Raji (cell line): ENCODE data around the gene C1orf159.

Source experiments
- POLR2A ChIP-seq: IDR thresholded peaks from 2 replicates; pipeline ENCODE4 v1.6.1; 2011; ENCODE audit warnings: low read depth, low read length, control low read depth; ENCODE audit not compliant: insufficient read depth

Gene C1orf159

GRCh38 chr1:1045129-1045528 is 70.8 kb downstream of the C1orf159 start:
- no peak for TF ChIP-seq POLR2A

DNA sequence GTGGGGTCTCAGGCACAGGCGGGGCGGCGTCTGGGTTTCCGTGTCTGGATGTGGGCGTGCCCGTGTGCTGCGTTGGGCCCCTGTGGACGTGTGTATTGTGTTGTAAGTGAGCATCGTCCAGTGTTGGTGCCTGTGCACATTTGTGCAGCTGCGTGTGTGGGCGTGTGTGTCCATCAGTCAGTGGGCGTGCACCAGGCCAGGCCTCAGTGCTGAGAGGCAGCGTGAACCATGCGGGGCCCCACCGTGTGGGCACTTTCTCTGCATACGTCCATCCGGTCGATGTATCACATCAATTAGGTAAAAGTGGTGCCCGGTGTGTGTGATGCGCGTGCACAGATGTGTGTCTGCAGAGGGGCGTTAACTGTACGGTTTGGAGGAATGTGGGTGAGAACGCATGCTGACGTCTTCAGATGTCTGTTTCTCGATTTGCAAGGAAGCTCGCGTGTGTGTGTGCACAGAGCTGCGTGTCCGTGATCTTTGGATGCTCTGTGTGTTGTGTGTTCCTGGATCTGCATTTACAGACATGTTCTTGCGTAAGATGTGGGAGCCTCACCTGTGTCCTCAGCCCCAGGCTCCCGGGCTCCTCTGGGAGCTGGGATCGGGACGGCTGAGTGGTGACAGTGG is 71.3 kb downstream of the C1orf159 start:
- no peak for TF ChIP-seq POLR2A

DNA sequence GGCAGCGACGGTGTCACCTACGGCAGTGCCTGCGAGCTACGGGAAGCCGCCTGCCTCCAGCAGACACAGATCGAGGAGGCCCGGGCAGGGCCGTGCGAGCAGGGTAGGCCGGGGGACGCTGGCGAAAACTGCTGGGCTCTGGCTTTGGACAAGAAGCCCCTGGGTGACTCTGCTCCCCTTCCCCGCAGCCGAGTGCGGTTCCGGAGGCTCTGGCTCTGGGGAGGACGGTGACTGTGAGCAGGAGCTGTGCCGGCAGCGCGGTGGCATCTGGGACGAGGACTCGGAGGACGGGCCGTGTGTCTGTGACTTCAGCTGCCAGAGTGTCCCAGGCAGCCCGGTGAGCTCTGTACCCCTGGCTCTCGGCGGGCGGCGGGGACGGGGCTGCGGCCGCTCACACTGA is 72.0 kb downstream of the C1orf159 start:
- TF ChIP-seq POLR2A = no peak

DNA sequence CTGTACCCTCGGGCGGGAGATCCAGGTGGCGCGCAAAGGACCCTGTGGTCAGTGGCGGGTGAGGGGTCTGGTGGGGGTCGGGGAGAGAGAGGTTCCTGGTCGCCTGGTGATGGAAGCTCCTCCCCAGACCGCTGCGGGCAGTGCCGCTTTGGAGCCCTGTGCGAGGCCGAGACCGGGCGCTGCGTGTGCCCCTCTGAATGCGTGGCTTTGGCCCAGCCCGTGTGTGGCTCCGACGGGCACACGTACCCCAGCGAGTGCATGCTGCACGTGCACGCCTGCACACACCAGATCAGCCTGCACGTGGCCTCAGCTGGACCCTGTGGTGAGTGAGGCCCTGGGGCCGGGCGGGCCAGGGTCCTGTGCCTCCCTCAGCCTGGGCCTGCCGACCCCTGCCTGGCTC is 72.5 kb downstream of the C1orf159 start:
- no peak for TF ChIP-seq POLR2A

DNA sequence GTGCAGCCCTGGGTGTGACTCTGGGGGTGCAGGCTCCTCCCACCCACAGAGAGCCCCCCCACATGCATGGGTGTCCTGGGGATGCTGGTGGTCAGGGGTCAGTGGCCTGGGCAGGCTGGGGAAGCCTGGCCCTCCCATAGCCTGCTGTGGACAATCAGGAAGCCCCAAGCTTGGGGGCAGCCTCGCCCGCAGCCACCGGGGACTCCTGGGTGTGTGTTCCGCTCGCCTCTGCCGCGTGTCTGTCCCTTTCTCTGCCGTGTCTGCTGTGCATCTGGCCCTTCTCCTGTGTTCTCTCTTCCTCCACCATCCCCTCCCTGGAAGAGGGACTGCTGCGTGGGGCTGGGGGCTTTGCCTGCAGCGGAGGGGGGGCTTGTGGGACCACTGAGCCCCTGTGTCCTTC is 73.1 kb downstream of the C1orf159 start:
- no peak for TF ChIP-seq POLR2A

GRCh38 chr1:1041873-1042272 is 74.0 kb downstream of the C1orf159 start:
- no peak for TF ChIP-seq POLR2A

DNA sequence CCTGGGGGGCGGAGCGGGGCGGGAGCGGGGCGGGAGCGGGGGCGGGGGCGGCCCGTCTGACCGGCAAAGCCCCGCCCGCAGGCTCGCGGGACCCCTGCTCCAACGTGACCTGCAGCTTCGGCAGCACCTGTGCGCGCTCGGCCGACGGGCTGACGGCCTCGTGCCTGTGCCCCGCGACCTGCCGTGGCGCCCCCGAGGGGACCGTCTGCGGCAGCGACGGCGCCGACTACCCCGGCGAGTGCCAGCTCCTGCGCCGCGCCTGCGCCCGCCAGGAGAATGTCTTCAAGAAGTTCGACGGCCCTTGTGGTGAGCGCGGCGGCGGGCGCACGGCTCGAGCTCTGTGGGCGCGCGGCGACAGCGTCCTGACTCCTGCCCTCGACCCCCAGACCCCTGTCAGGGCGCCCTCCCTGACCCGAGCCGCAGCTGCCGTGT is 74.8 kb downstream of the C1orf159 start:
- no peak for TF ChIP-seq POLR2A

DNA sequence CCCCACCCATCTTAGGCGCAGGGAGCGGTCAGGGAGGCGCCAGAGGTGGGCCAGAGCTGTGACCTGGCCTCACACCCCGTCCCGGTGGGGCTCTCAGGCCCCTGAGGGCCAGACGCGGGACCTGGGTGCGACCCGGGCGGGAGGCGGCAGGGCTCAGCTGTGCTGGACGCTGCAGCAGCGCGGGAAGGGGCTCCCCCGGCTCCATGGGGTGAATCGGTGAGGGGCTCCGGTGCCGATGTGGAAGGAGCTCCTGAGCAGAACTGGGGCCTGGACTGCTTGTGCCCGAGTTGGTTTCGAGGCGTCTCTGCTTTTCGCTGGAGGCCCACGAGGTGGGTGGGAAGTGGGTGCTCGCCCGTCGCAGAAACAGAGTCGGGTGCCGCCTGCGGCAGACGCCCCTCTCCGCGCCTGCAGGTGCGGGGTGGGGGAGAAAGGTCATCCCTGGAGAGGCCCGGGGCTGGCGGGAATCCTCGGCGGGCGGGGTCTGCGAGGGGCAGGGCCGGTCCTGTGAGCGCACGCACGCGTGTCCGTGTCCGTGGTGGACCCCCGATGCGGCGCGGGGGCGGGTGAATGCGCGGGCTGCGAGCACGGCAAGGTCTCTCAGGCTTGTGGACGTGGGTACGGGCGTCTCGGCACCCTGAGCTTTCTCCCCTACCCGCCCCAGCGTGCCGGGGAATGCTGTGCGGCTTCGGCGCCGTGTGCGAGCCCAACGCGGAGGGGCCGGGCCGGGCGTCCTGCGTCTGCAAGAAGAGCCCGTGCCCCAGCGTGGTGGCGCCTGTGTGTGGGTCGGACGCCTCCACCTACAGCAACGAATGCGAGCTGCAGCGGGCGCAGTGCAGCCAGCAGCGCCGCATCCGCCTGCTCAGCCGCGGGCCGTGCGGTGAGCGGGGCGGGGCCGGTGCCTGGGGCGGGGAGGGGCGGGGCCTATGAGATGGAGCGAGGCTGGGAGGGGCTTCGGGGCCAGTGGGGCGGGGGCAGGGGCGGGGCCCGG is 75.6 kb downstream of the C1orf159 start:
- no peak for TF ChIP-seq POLR2A

- TF ChIP-seq POLR2A = no peak
These were observed 76.6 kb downstream of the C1orf159 start for GRCh38 chr1:1039145-1039910.

- no peak for TF ChIP-seq POLR2A
These were observed 77.2 kb downstream of the C1orf159 start for GRCh38 chr1:1038694-1039093.

DNA sequence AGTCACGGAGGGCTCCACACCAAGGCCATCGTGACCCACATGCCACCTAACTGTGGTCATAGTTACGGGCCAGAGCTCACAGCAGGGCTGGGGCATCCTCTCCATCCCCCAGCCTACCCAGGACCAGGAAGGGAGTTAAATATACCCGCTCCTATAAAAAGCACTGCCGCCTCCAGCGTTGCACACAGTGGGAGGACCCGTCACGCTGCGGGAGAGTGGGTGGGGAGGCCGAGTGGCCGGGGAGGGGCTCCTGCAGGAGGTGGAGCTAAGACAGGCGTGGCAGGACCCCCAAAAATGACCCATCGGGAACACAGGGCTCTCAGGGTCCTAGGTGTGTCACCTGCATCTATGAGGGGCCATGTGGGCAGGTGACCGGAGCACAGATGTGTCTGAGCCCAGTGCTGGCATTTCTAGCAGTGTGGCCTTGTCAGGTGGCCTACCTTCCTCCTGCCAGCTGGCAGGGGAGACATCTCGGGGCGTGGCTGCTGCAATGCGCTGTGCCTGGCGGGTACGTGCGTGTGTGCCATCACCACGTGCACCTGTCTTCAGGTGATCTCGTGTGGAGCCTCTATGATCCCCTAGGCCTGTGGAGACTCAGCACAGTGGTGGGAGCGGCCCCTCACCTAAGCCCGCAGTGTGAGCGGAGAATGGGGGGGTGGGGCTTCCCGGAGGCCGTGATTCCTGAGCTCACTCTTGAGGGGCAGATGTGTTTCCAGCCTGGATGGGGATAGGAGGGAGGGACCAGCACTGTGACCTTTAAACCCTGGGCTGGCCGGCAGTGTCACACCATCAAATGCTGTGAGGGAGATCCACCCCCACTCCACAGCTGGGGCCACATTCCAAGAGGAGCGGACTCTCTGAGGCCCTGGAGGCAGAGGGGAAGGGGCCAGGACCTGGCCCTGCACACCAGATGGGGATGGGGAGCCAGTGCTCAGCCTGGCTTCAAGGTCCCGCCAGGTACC is 78.2 kb downstream of the C1orf159 start:
- TF ChIP-seq POLR2A = no peak

DNA sequence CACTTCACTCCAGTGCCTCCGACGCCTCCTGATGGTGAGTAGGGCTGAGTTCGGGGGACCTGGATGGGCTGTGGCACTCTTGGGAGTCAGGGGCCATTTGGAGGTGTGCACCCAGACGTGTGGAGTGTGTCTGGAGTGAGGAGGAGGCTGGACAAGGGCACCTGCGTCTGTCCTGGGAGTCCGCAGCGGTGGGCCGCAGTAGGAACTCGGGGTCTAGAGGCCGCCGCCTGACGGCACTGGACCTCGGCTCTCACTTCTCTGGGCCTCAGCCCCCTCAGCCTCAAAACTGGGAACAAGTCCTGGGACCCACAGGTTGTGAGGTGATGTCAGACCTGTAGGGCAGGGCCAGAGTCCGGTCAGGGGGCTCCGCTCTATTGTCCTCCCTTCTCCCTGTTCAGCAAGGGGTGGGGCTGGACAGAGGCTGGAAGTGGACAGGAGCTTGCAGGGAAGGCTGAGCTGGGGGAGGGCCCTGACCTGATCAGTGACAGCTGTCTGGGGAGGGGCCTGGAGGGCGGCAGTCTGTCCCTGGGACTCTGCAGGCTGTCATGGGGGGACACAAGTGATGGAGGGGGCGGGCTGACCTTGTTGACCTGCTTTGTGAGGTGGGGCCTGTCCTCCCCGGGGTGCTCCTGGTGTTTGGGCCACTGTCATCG is 80.5 kb downstream of the C1orf159 start:
- TF ChIP-seq POLR2A = no peak

DNA sequence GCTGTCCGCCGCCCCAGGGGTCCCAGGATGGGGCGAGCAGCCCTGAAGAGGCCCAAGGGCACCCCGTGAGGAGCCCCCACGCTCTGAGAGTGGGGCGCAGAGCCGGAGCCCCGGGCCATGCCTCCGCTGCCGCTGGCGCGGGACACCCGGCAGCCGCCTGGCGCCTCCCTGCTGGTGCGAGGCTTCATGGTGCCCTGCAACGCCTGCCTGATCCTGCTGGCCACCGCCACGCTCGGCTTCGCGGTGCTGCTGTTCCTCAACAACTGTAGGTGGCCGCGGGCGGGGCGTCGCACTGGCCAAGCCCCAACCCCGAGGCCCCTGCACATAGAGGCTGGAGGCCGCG is 81.5 kb downstream of the C1orf159 start:
- no peak for TF ChIP-seq POLR2A

- TF ChIP-seq POLR2A = no peak
These were observed 82.0 kb downstream of the C1orf159 start for GRCh38 chr1:1033731-1034438.

DNA sequence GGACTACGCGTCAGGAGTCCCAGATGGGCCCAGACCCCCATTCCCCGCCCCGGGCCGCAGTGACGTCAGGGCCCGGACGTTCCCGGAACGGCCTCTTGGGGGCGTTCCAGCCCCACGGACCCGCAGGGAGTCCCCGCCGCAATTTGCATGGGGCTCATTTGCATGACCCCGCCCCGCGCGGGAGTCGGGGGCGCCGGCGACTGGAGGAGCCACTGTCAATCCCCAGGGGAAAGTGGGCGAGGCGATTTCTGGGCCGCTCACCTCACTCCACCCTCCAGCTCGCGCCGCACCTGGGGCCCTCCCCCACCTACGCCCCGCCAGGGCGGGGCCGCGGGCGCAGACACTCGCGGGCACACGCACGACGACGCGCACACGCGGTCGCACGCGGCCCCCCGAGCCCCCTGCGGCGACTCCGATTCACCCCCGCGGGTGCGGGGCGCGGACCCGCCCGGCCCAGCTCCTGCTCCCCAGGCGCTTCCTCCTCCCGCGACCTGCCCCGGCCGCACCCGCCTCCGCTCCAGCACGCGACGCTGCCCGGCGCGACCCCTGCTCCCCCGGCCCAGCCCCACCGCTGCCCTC is 82.8 kb downstream of the C1orf159 start:
- peak; percentile 38 for TF ChIP-seq POLR2A
